ENCODE results near the gene ARMC2.

Gene ARMC2

DNA sequence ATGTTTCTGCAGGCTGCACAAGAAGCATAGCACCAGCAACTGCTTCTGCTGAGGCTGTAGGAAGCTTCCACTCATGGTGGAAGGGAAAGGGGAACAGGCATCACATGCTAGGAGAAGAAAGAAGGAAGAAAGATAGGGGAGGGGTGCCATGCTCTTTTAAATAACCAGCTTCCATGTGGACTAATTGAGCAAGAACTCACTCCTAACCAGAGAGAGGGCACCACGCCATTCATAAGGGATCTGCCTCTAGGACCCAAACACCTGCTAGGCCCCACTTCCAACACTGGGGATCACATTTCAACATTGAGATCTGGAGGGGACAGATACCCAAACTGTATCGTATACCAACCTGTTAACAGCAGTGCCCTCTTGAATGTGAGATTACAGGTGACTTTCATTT is 46.9 kb upstream of the ARMC2 start:
- DNase-seq = no peak
- Histone ChIP-seq H3K4me3 (ENCODE audit: low read depth, low read length) (no peak overlapping the region), H3K36me3 (replicated peaks) (no peaks in the 10 kb centered on the region), H3K27me3 (replicated peaks) (no peaks in the 10 kb centered on the region), H3K27ac (no peak overlapping the region)
- in situ Hi-C loops (cut with HindIII; ENCODE audit: low pct_ligation_motif_present, low sequenced_read_pairs) = no loop called here
- TF ChIP-seq, protein P1, sequence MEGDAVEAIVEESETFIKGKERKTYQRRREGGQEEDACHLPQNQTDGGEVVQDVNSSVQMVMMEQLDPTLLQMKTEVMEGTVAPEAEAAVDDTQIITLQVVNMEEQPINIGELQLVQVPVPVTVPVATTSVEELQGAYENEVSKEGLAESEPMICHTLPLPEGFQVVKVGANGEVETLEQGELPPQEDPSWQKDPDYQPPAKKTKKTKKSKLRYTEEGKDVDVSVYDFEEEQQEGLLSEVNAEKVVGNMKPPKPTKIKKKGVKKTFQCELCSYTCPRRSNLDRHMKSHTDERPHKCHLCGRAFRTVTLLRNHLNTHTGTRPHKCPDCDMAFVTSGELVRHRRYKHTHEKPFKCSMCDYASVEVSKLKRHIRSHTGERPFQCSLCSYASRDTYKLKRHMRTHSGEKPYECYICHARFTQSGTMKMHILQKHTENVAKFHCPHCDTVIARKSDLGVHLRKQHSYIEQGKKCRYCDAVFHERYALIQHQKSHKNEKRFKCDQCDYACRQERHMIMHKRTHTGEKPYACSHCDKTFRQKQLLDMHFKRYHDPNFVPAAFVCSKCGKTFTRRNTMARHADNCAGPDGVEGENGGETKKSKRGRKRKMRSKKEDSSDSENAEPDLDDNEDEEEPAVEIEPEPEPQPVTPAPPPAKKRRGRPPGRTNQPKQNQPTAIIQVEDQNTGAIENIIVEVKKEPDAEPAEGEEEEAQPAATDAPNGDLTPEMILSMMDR (IDR thresholded peaks at IDR 0.05; ENCODE audit: low read depth, low read length, missing control alignments) = no peak

DNA sequence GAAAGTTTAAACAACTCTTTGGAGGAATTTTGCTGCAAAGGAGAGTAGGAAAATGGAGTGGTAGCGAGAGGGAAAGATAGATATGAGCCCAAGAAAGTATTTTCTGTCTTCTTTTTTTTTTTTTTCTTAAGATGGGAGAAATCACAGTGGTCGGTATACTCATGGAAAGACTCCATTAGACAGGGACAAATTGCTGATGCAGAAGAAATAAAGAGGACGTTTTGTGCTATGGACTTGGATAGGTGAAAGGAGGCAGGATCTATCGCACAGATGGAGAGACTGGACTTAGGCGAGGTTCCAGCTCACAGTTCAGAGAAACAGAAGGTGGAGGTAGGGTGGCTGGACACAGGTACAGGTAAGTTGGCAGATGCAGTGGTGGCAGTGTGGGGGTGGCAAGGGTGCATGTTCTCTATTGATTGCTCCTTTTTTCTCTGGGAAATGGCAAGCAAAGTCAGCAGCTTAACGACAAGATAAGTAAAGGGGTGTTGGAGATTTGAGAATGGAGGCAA is 44.2 kb upstream of the ARMC2 start:
- H3K36me3 ChIP-seq (replicated peaks) = no peaks in the 10 kb centered on the region
- DNase-seq = no peak
- no peak overlapping the region for H3K4me3 ChIP-seq (ENCODE audit: low read depth, low read length)
- no peaks in the 10 kb centered on the region for H3K27me3 ChIP-seq (replicated peaks)
- in situ Hi-C loops (cut with HindIII; ENCODE audit: low pct_ligation_motif_present, low sequenced_read_pairs) = no loop called here
- TF ChIP-seq, protein P1 (IDR thresholded peaks at IDR 0.05; ENCODE audit: low read depth, low read length, missing control alignments) = no peak
- no peak overlapping the region for H3K27ac ChIP-seq

DNA sequence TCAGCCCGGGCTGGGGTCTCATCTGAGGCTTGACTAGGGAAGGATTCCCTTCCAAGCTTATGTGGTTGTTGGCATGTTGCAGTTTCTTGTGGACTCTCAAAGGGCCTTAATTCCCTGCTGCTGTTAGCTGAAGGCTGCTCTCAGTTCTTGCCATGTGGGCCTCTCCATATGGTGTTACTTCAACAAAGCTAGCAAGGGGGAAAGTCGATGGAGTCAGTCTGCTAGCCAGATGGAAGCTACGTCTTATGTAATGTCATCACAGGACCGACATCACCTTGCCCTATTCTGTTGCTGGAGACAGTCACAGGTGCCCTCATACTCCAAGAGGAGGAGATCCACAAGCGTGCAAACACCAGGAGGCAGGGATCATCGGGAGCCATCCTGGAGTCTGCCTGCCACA is 43.3 kb upstream of the ARMC2 start:
- TF ChIP-seq, protein P1 (IDR thresholded peaks at IDR 0.05; ENCODE audit: low read depth, low read length, missing control alignments) = no peak
- in situ Hi-C loops (cut with HindIII; ENCODE audit: low pct_ligation_motif_present, low sequenced_read_pairs) = no loop called here

DNA sequence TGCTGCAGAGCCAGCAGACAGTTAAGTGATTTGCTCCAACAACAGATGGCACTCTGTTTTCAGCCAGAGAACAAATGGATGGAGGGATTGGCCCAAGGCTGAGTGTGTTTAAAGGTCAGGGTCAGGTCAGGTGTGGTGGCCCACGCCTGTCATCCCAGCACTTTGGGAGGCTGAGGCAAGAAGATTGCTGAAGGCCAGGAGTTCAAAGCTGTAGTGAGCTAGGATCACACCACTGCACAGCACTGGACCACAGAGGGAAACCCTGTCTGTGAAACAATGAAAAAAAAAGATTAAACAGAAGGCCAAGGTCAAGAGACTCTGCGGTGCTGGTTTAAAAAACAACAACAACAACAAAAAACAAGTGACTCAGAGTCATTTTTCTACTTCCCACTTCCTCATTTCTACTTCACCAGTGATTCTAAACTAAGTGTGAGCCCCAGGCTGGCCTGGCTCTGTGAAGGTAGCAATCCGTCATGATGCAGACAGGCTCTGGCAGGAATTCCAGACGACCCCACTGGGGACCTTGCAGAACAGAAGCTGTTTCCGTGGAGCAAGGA is 42.5 kb upstream of the ARMC2 start:
- Histone ChIP-seq H3K27me3 (replicated peaks) (no peaks in the 10 kb centered on the region), H3K4me3 (ENCODE audit: low read depth, low read length) (no peak overlapping the region), H3K27ac (no peak overlapping the region), H3K36me3 (replicated peaks) (no peaks in the 10 kb centered on the region)
- TF ChIP-seq, protein P1 (IDR thresholded peaks at IDR 0.05; ENCODE audit: low read depth, low read length, missing control alignments) = no peak
- no peak for DNase-seq
- in situ Hi-C loops (cut with HindIII; ENCODE audit: low pct_ligation_motif_present, low sequenced_read_pairs) = no loop called here

More for the DNA sequence above, 43.3 kb upstream of the ARMC2 start:
- Histone ChIP-seq H3K4me3 (ENCODE audit: low read depth, low read length) (no peak overlapping the region), H3K27me3 (replicated peaks) (no peaks in the 10 kb centered on the region), H3K27ac (no peak overlapping the region), H3K36me3 (replicated peaks) (no peaks in the 10 kb centered on the region)
- no peak for DNase-seq

DNA sequence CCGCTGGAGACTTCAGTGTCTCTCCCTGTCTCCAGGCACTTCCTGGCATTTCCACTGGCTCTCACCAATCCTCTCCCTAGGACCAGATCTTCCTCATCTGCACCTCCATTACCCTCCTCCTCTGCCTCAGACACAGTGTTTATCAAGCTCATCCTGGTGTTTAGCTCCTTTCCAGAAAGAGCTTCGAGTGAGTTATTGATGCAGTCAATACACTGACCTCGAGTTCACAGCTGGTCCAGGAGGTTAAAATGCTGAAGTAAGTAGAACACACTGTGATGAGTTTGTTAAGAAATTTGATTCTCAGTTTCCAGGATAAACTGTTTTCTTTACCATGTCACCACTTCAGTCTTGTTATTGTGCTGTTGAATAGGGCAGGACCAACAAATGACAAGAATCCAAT is 42.1 kb upstream of the ARMC2 start:
- in situ Hi-C loops (cut with HindIII; ENCODE audit: low pct_ligation_motif_present, low sequenced_read_pairs) = no loop called here
- Histone ChIP-seq H3K27ac (no peak overlapping the region), H3K27me3 (replicated peaks) (no peaks in the 10 kb centered on the region), H3K4me3 (ENCODE audit: low read depth, low read length) (no peak overlapping the region), H3K36me3 (replicated peaks) (no peaks in the 10 kb centered on the region)
- TF ChIP-seq, protein P1 (IDR thresholded peaks at IDR 0.05; ENCODE audit: low read depth, low read length, missing control alignments) = no peak
- no peak for DNase-seq

DNA sequence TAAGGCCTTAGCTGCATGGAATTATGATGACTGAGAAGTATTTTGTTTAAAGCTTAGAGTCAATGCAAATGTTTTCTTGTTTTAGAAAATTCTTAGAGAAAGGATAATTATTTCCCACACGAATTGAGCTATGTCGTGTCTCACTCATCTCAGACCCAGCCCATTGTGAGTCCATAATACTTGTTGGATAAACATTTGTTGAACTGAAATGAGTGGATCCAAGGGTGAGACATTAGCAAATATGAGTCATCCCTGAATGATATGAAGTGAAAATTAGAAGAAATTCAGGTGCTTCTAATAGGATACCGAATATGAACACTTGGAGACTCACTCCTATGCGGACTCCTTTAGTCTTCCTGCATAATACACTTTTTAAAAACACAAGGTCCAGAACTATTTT is 41.6 kb upstream of the ARMC2 start:
- no peak overlapping the region for H3K4me3 ChIP-seq (ENCODE audit: low read depth, low read length)
- TF ChIP-seq, protein P1 (IDR thresholded peaks at IDR 0.05; ENCODE audit: low read depth, low read length, missing control alignments) = no peak
- no peak overlapping the region for H3K27ac ChIP-seq
- in situ Hi-C loops (cut with HindIII; ENCODE audit: low pct_ligation_motif_present, low sequenced_read_pairs) = no loop called here
- H3K27me3 ChIP-seq (replicated peaks) = no peaks in the 10 kb centered on the region
- no peak for DNase-seq
- no peaks in the 10 kb centered on the region for H3K36me3 ChIP-seq (replicated peaks)

Measured in brain microvascular endothelial cell (primary cell).